Hepatocyte (in vitro differentiated cells): ENCODE results near the gene GTF2F1. TPM values are rescaled to one million over a fixed set of nuclear protein-coding genes. Genes with fewer than 3 reads are reported as not detected.

Experiments used
- DNase-seq: peaks from one replicate; pipeline ENCODE4 v3.0.0-alpha.2; 2016; ENCODE audit warnings: low spot score
- H2AFZ ChIP-seq: fragments of 200-600 bp; sonication (generic); 2 replicates; pipeline ENCODE4 v1.6.0; 2016; ENCODE audit warnings: antibody characterized with exemption, mild to moderate bottlenecking
- H3K27ac ChIP-seq: fragments of 200-600 bp; sonication (generic); 2 replicates; pipeline ENCODE4 v1.5.1; 2016; ENCODE audit warnings: mild to moderate bottlenecking
- H3K27me3 ChIP-seq: fragments of 200-600 bp; sonication (generic); 2 replicates; pipeline ENCODE4 v1.6.1; 2016
- H3K36me3 ChIP-seq: fragments of 200-600 bp; sonication (generic); replicated peaks from 2 replicates; pipeline ENCODE4 v1.5.1; 2016; ENCODE audit warnings: low read depth; ENCODE audit not compliant: insufficient read depth
- H3K4me1 ChIP-seq: fragments of 200-600 bp; sonication (generic); 2 replicates; pipeline ENCODE4 v1.5.1; 2016; ENCODE audit warnings: mild to moderate bottlenecking, moderate library complexity; ENCODE audit not compliant: insufficient read depth
- H3K4me2 ChIP-seq: fragments of 200-600 bp; sonication (generic); 2 replicates; pipeline ENCODE4 v1.6.0; 2016
- H3K4me3 ChIP-seq: fragments of 200-600 bp; sonication (generic); 2 replicates; pipeline ENCODE4 v1.5.1; 2016; ENCODE audit warnings: mild to moderate bottlenecking
- H3K79me2 ChIP-seq: fragments of 200-600 bp; sonication (generic); 2 replicates; pipeline ENCODE4 v1.6.0; 2017; ENCODE audit warnings: mild to moderate bottlenecking
- H3K9me2 ChIP-seq: fragments of 200-600 bp; sonication (generic); replicated peaks from 2 replicates; pipeline ENCODE4 v1.6.0; 2017; ENCODE audit warnings: mild to moderate bottlenecking; ENCODE audit not compliant: insufficient read depth
- H3K9me3 ChIP-seq: fragments of 200-600 bp; sonication (generic); 2 replicates; pipeline ENCODE4 v1.5.1; 2016; ENCODE audit warnings: low read depth, mild to moderate bottlenecking
- H4K20me1 ChIP-seq: fragments of 200-600 bp; sonication (generic); 2 replicates; pipeline ENCODE4 v1.6.0; 2016; ENCODE audit warnings: mild to moderate bottlenecking; ENCODE audit not compliant: insufficient read depth, poor library complexity, severe bottlenecking
- EZH2 ChIP-seq: fragments of 200-600 bp; sonication (generic); IDR thresholded peaks from 2 replicates; pipeline ENCODE4 v1.6.1; 2016; ENCODE audit warnings: antibody characterized with exemption, mild to moderate bottlenecking, borderline replicate concordance
- EZH2phosphoT487 ChIP-seq: fragments of 200-600 bp; sonication (generic); IDR thresholded peaks from one replicate; pipeline ENCODE4 v1.6.1; 2018; ENCODE audit warnings: antibody characterized with exemption, mild to moderate bottlenecking, low read depth, moderate library complexity; ENCODE audit not compliant: unreplicated experiment, severe bottlenecking
- WGBS: methylation state at CpG from one replicate; pipeline ENCODE4 v1.1.6; 2016; ENCODE audit warnings: low lambda C conversion rate; ENCODE audit errors: missing lambda C conversion rate; 5-methylcytosine and 5-hydroxymethylcytosine counted together
- polyA plus RNA-seq: library from polyadenylated mRNA; unstranded; fragments of >200 nt; fragmentation: Nextera tagmentation; extraction: Ambion mirVana; gene quantifications from 2 replicates; pipeline ENCODE4 v1.2.1, GENCODE V29; 2016
- total RNA-seq: library from RNA; depleted of rRNA; stranded (reverse); fragments of >200 nt; gene quantifications from 2 replicates; pipeline ENCODE4 v1.2.3, GENCODE V29; 2014
- TF ChIP-seq, protein P1 (sequence below): fragments of 200-600 bp; sonication (generic); IDR thresholded peaks from 2 replicates; pipeline ENCODE4 v1.5.1; 2016; ENCODE audit warnings: antibody characterized with exemption, mild to moderate bottlenecking; ENCODE audit not compliant: poor library complexity

Gene GTF2F1
- total and polyA plus RNA-seq, 2 experiments from 2014 or later: 44.6 to 47.5 TPM

DNA sequence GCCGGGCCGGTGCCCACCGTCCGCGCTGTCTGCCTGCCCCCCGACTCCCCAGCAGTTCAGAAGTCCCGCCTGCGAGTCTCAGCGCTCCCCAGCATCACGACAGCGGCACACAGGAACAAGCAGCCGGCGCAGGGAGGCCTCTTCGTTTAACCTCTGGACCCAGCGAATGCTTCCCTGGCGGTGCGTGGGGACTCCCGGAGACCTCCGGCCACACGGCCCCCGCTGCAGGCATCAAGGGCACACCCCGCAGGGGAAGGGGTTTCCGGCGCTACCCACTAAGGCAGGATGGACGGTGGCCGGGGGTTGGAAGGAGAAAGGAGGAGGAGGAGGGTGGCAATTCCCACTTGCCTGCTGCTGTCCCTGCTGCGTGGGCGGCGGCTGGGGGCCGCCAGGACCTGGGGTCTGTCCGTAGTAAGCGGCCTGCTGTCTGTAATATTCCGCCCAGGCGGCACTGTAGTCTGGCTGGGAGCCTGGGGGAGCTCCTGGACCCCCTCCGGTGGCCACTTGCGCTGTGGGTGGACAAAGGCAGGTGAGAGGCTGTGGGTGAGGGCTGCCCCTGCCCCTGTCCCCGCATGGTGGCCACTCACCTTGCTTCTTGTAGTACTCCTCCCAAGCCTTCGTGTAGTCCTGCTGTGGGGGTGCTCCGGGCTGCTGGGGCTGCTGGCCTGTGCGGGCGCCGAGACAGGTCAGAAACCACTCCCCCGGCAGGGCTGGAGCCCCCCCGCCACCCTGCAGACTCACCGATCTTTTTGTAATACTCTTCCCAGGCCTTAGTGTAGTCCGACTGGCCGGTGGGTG is 22.0 kb upstream of the GTF2F1 start:
- WGBS: 97% methylated on average over 46 of the region's 47 CpGs
- H3K9me2 ChIP-seq: no peaks in the 10 kb centered on the region
- no peak overlapping the region for H2AFZ ChIP-seq
- peaks cover 9% of the 10 kb centered on the region for H3K4me1 ChIP-seq
- H3K27ac ChIP-seq: no peak overlapping the region
- H4K20me1 ChIP-seq: peaks cover 18% of the 10 kb centered on the region
- no peaks in the 10 kb centered on the region for H3K36me3 ChIP-seq
- H3K79me2 ChIP-seq: peaks cover 23% of the 10 kb centered on the region
- H3K4me3 ChIP-seq: no peak overlapping the region
- H3K4me2 ChIP-seq: no peak overlapping the region
- no peak for DNase-seq
- no peaks in the 10 kb centered on the region for H3K27me3 ChIP-seq
- TF ChIP-seq, protein P1, sequence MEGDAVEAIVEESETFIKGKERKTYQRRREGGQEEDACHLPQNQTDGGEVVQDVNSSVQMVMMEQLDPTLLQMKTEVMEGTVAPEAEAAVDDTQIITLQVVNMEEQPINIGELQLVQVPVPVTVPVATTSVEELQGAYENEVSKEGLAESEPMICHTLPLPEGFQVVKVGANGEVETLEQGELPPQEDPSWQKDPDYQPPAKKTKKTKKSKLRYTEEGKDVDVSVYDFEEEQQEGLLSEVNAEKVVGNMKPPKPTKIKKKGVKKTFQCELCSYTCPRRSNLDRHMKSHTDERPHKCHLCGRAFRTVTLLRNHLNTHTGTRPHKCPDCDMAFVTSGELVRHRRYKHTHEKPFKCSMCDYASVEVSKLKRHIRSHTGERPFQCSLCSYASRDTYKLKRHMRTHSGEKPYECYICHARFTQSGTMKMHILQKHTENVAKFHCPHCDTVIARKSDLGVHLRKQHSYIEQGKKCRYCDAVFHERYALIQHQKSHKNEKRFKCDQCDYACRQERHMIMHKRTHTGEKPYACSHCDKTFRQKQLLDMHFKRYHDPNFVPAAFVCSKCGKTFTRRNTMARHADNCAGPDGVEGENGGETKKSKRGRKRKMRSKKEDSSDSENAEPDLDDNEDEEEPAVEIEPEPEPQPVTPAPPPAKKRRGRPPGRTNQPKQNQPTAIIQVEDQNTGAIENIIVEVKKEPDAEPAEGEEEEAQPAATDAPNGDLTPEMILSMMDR: no peak
- no peaks in the 10 kb centered on the region for H3K9me3 ChIP-seq

DNA sequence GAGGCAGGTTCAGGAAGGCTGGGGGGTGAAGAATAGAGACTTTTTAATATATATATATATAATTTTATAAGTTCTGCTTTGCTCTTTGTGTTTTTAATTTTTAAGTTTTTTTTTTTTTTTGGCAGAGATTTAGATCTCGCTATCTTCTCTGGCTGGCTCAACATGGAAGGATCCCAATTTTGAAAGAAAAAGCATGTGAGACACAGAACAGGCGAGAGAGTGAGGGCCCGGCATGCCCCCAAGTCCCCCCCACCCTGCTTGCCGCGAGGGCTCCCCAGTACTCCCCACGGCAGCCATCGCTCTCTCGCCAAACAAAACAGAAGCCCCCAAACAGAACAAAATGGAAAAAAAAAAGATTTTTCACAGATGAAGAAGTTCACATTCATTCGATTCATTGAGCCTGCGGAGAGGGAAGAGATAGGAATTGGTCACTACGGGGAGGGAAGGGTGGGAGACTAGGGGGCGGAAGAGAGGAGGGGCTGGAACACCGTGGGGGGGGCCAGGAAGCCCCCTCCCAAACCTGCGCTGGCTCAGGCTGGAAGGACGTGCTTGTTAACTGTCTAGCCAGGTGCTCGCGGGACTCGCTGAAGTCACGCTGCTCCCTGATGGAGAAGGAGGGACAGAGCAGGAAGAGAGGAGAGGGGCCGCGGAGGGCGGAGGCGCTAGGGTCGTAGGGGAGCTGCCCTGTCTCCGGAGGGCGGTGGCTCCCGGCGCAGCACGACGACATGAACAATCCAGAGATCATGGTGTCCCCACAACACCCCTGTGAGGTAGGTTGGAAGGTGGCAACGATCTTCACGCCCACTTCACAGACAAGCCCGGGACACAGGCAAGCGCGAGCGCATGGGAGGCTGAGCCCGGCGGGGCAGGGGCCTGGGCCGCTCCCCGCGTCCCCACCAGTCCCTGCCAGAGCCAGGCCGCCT is 21.0 kb upstream of the GTF2F1 start:
- Histone ChIP-seq H3K9me3 (no peaks in the 10 kb centered on the region), H3K4me1 (peaks cover 9% of the 10 kb centered on the region), H3K4me3 (no peak overlapping the region), H3K27ac (peak overlapping the region; percentile 34), H3K9me2 (no peaks in the 10 kb centered on the region), H3K27me3 (no peaks in the 10 kb centered on the region), H2AFZ (no peak overlapping the region), H3K4me2 (no peak overlapping the region), H4K20me1 (peaks cover 9% of the 10 kb centered on the region), H3K36me3 (no peaks in the 10 kb centered on the region), H3K79me2 (peaks cover 13% of the 10 kb centered on the region)
- no peak for TF ChIP-seq EZH2phosphoT487
- no peak for TF ChIP-seq EZH2
- TF ChIP-seq, protein P1: no peak
- no peak for DNase-seq
- WGBS: 93% methylated on average over 33 of the region's 42 CpGs

DNA sequence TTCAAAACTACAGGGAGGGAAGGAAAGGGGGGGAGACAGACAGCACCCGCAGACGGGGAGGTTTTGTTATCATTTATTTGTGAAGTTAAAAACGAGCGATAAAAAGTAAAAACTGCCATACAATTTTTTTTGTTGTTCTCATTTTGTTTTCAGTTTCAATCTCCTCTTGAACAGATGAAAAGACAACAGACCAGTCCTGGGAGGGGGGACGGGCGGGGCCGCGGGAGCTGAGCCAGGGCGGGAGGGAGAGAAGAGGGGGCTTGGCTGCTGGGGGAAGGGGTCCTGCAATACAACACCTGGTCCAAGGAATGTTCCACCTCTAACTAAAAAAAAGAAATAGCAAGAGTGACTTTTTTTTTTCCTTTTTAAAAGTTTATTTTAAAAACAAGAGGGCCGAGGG is 20.3 kb upstream of the GTF2F1 start:
- 79% methylated on average over 10 of the region's 10 CpGs for WGBS
- no peak overlapping the region for H3K4me3 ChIP-seq
- no peak overlapping the region for H2AFZ ChIP-seq
- TF ChIP-seq, protein P1: no peak
- TF ChIP-seq EZH2 (no peak), EZH2phosphoT487 (no peak)
- H3K4me2 ChIP-seq: no peak overlapping the region
- no peaks in the 10 kb centered on the region for H3K9me3 ChIP-seq
- no peaks in the 10 kb centered on the region for H3K27me3 ChIP-seq
- peaks cover 4% of the 10 kb centered on the region for H4K20me1 ChIP-seq
- H3K4me1 ChIP-seq: peaks cover 9% of the 10 kb centered on the region
- peaks cover 6% of the 10 kb centered on the region for H3K79me2 ChIP-seq
- H3K27ac ChIP-seq: peak overlapping the region; percentile 57
- no peaks in the 10 kb centered on the region for H3K9me2 ChIP-seq
- no peaks in the 10 kb centered on the region for H3K36me3 ChIP-seq
- DNase-seq: no peak
